HG03095 (cell line): ENCODE results near the gene SEMA6C.
"Not testable (repeated sequence)": the region's sequence is repeated elsewhere in the genome, so short reads cannot be mapped to it uniquely, and the experiment has no call there.

Source experiments
- ATAC-seq: cut with Tn5 transposase; IDR thresholded peaks from one replicate; pipeline ENCODE4 v1.9.1; 2021; ENCODE audit warnings: moderate library complexity; ENCODE audit not compliant: unreplicated experiment

Gene SEMA6C

GRCh38 chr1:151130987-151131586 is 15.3 kb downstream of the SEMA6C start:
- peak; percentile 56 for ATAC-seq

- no peak for ATAC-seq
These were observed 17.6 kb downstream of the SEMA6C start for GRCh38 chr1:151128800-151129199.

- ATAC-seq: no peak
These were observed 21.5 kb downstream of the SEMA6C start for GRCh38 chr1:151124763-151125403.

GRCh38 chr1:151113877-151114276 is 32.6 kb downstream of the SEMA6C start:
- ATAC-seq: no peak

- no peak for ATAC-seq
These were observed 38.1 kb downstream of the SEMA6C start for GRCh38 chr1:151108331-151108730.

- ATAC-seq: no peak
These were observed 39.5 kb downstream of the SEMA6C start for GRCh38 chr1:151106894-151107293.

GRCh38 chr1:151104630-151105029 is 41.8 kb downstream of the SEMA6C start:
- no peak for ATAC-seq

GRCh38 chr1:151098126-151098525 is 48.3 kb downstream of the SEMA6C start:
- ATAC-seq: no peak

GRCh38 chr1:151097426-151097825 is 49.0 kb downstream of the SEMA6C start:
- ATAC-seq: not testable (repeated sequence)

- ATAC-seq: no peak
These were observed 60.4 kb downstream of the SEMA6C start for GRCh38 chr1:151085953-151086559.
